Transverse colon (tissue), 4 donors: ENCODE data around the gene MED29. TPM values are rescaled to one million over a fixed set of nuclear protein-coding genes. Genes with fewer than 3 reads are reported as not detected.

ENCODE experiments used
- DNase-seq: peaks from one replicate; pipeline ENCODE4 v3.0.0-alpha.2; 2019
- H3K27ac ChIP-seq, 4 donors: fragments of 200-600 bp; sonication (generic); 2 replicates each; pipeline ENCODE4 v1.5.1; 2016 to 2018; ENCODE audit warnings: inconsistent platforms in 4 of 4
- H3K27me3 ChIP-seq: fragments of 200-600 bp; sonication (generic); 2 replicates; pipeline ENCODE4 v1.5.1; 2017; ENCODE audit warnings: inconsistent platforms
- H3K36me3 ChIP-seq, 4 donors: fragments of 200-600 bp; sonication (generic); 2 replicates each; pipeline ENCODE4 v1.5.1; 2017 to 2019; ENCODE audit warnings: inconsistent platforms in 4 of 4
- H3K4me1 ChIP-seq, 4 donors: fragments of 200-600 bp; sonication (generic); 2 replicates each; pipeline ENCODE4 v1.5.1; 2017 to 2020; ENCODE audit warnings: inconsistent platforms in 4 of 4
- H3K4me3 ChIP-seq, 4 donors: fragments of 200-600 bp; sonication (generic); 1 replicate in 1 of 4; 2 replicates in 3 of 4; pipeline versions ENCODE4 v1.5.1 to v1.6.1; 2017 to 2019; ENCODE audit warnings: inconsistent platforms in 4 of 4
- H3K9me3 ChIP-seq, 2 donors: fragments of 200-600 bp; sonication (generic); 2 replicates each; pipeline ENCODE4 v1.5.1; 2017 to 2019; ENCODE audit warnings: inconsistent platforms in 2 of 2
- EP300 ChIP-seq: sonication (generic); formaldehyde crosslinking; IDR thresholded peaks from one replicate; pipeline ENCODE4 v1.6.1; 2017; ENCODE audit warnings: antibody characterized with exemption, low read depth
- POLR2A ChIP-seq: fragments of 450-650 bp; IDR thresholded peaks from one replicate; pipeline ENCODE4 v1.6.1; 2016; ENCODE audit warnings: antibody characterized with exemption, mild to moderate bottlenecking, moderate library complexity
- POLR2AphosphoS5 ChIP-seq, 3 donors: sonication (generic); formaldehyde crosslinking; IDR thresholded peaks; one replicate each; pipeline ENCODE4 v1.6.1; 2016; ENCODE audit warnings: antibody characterized with exemption in 3 of 3
- WGBS, 2 donors: methylation state at CpG; one replicate each; pipeline ENCODE4 v1.1.5; 2018; ENCODE audit warnings: low coverage in 1 of 2; 5-methylcytosine and 5-hydroxymethylcytosine counted together
- in situ Hi-C, 4 donors: fragments of 200-750 bp; cut with MboI; loops; one replicate each; pipeline versions ENCODE4 v1.15.0 to v1.15.1; 2017; ENCODE audit warnings: low sequenced_read_pairs in 3 of 4, low pct_ligation_motif_present in 1 of 4, low pct_unique_long_range_greater_than_20kb in 1 of 4
- intact Hi-C: fragments of 100-400 bp; cut with DNase I; formaldehyde crosslinking; loops from one replicate; pipeline ENCODE4 v1.15.1; 2023; ENCODE audit warnings: low total_unique reads
- total RNA-seq, 4 donors: library from RNA; depleted of rRNA; stranded (reverse); fragments of >200 nt; gene quantifications; one replicate each; pipeline ENCODE4 v1.1.0, GENCODE V29; 2016
- TF ChIP-seq, protein P1 (sequence below), 5 experiments: fragments of 200-600 bp in 3 of 5; fragments of 450-650 bp in 2 of 5; sonication (generic) in 3 of 5; IDR thresholded peaks; 1 replicate in 2 of 5; 2 replicates in 3 of 5; pipeline ENCODE4 v1.5.1; 2016 to 2017; ENCODE audit warnings: antibody characterized with exemption in 5 of 5, inconsistent platforms in 3 of 5, mild to moderate bottlenecking in 2 of 5, moderate library complexity in 1 of 5

MED29 gene
- total RNA-seq, 4 donors from 2014 or later, result 22.8 to 37.4 (median 27.8) TPM

GRCh38 chr19:39407660-39408391 is 16.6 kb downstream of the MED29 start:
- peaks cover 21 to 51% (median 49%) of the 10 kb centered on the region in 4 donors for H3K4me1 ChIP-seq
- TF ChIP-seq EP300 (no peak), POLR2A (peak; percentile 57), POLR2AphosphoS5 (IDR thresholded peaks at IDR 0.05) (peak; percentile 77 to 99 (median 90))
- TF ChIP-seq, protein P1, sequence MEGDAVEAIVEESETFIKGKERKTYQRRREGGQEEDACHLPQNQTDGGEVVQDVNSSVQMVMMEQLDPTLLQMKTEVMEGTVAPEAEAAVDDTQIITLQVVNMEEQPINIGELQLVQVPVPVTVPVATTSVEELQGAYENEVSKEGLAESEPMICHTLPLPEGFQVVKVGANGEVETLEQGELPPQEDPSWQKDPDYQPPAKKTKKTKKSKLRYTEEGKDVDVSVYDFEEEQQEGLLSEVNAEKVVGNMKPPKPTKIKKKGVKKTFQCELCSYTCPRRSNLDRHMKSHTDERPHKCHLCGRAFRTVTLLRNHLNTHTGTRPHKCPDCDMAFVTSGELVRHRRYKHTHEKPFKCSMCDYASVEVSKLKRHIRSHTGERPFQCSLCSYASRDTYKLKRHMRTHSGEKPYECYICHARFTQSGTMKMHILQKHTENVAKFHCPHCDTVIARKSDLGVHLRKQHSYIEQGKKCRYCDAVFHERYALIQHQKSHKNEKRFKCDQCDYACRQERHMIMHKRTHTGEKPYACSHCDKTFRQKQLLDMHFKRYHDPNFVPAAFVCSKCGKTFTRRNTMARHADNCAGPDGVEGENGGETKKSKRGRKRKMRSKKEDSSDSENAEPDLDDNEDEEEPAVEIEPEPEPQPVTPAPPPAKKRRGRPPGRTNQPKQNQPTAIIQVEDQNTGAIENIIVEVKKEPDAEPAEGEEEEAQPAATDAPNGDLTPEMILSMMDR (IDR thresholded peaks at IDR 0.05), result peak in 1 of 5 experiments; percentile 18
- peak overlapping the region; percentile 66 to 86 (median 84) for H3K4me3 ChIP-seq
- intact Hi-C loops (no loop called here), in situ Hi-C loops (no loop called here)
- H3K9me3 ChIP-seq, result no peaks in the 10 kb centered on the region
- peak overlapping the region; percentile 98 to 100 (median 99) for H3K27ac ChIP-seq
- H3K36me3 ChIP-seq, result peaks cover 0 to 14% (median 8%) of the 10 kb centered on the region in 4 donors
- peaks cover 2% of the 10 kb centered on the region for H3K27me3 ChIP-seq
- peak; percentile 82 for DNase-seq
- WGBS, 2 donors, result 1 to 2% methylated on average over 13 to 27 of the region's 40 CpGs

DNA sequence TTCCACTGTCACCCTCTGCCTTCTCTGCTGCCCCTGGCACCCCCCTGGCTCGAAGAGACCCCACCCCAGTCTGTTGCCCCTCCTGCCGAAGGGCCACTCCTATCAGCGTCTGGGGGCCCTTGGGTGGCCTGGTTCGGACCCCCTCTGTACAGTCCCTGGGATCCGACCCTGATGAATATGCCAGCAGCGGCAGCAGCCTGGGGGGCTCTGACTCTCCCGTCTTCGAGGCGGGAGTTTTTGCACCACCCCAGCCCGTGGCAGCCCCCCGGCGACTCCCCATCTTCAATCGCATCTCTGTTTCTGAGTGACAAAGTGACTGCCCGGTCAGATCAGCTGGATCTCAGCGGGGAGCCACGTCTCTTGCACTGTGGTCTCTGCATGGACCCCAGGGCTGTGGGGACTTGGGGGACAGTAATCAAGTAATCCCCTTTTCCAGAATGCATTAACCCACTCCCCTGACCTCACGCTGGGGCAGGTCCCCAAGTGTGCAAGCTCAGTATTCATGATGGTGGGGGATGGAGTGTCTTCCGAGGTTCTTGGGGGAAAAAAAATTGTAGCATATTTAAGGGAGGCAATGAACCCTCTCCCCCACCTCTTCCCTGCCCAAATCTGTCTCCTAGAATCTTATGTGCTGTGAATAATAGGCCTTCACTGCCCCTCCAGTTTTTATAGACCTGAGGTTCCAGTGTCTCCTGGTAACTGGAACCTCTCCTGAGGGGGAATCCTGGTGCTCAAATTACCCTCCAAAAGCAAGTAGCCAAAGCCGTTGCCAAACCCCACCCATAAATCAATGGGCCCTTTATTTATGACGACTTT is 17.4 kb downstream of the MED29 start:
- peaks cover 9% of the 10 kb centered on the region for H3K27me3 ChIP-seq
- TF ChIP-seq, protein P1 (IDR thresholded peaks at IDR 0.05), result no peak
- TF ChIP-seq POLR2A (peak; percentile 29), EP300 (peak; percentile 21), POLR2AphosphoS5 (IDR thresholded peaks at IDR 0.05) (peak; percentile 62 to 86 (median 84))
- peaks cover 0 to 14% (median 8%) of the 10 kb centered on the region in 4 donors for H3K36me3 ChIP-seq
- H3K9me3 ChIP-seq, result no peaks in the 10 kb centered on the region
- H3K4me3 ChIP-seq, result peak overlapping the region; percentile 66 to 86 (median 84)
- H3K4me1 ChIP-seq, result peaks cover 21 to 51% (median 49%) of the 10 kb centered on the region in 4 donors
- in situ Hi-C loops (no loop called here), intact Hi-C loops (no loop called here)
- DNase-seq, result peak; percentile 61
- WGBS, 2 donors, result 0 to 13% methylated on average over 2 to 16 of the region's 20 CpGs
- H3K27ac ChIP-seq, result peak overlapping the region; percentile 98 to 100 (median 99)

- 0 to 1% methylated on average over 11 to 43 of the region's 52 CpGs for WGBS, 2 donors
- no peaks in the 10 kb centered on the region for H3K9me3 ChIP-seq
- in situ Hi-C loops (no loop called here), intact Hi-C loops (no loop called here)
- peak overlapping the region; percentile 66 to 86 (median 84) for H3K4me3 ChIP-seq
- H3K4me1 ChIP-seq, result peaks cover 17 to 52% (median 50%) of the 10 kb centered on the region in 4 donors
- H3K36me3 ChIP-seq, result peaks cover 0 to 14% (median 8%) of the 10 kb centered on the region in 4 donors
- peak; percentile 97 to 99 (median 98) for TF ChIP-seq POLR2AphosphoS5 (IDR thresholded peaks at IDR 0.05)
- TF ChIP-seq EP300, result peak; percentile 100
- TF ChIP-seq POLR2A, result peak; percentile 85
- TF ChIP-seq, protein P1 (IDR thresholded peaks at IDR 0.05), result peak in 1 of 5 experiments; percentile 37
- peak overlapping the region; percentile 98 to 100 (median 99) for H3K27ac ChIP-seq
- peaks cover 17% of the 10 kb centered on the region for H3K27me3 ChIP-seq
- DNase-seq, result peak; percentile 96
These were observed 18.2 kb downstream of the MED29 start for GRCh38 chr19:39409208-39410016.
